HG02623 (cell line): ENCODE results near the gene CDK14.

ENCODE experiments used
- ATAC-seq: cut with Tn5 transposase; IDR thresholded peaks from one replicate; pipeline ENCODE4 v1.9.1; 2021; ENCODE audit warnings: moderate library complexity; ENCODE audit not compliant: unreplicated experiment

CDK14 gene

GRCh38 chr7:91233212-91233611, 637.1 kb downstream of the CDK14 start:
- ATAC-seq = no peak

GRCh38 chr7:91235211-91235832, 639.2 kb downstream of the CDK14 start:
- no peak for ATAC-seq

GRCh38 chr7:91239171-91239604, 643.1 kb downstream of the CDK14 start:
- no peak for ATAC-seq

GRCh38 chr7:91239772-91240171, 643.7 kb downstream of the CDK14 start:
- no peak for ATAC-seq

- ATAC-seq = no peak
Observed at GRCh38 chr7:91240376-91240941, 644.3 kb downstream of the CDK14 start.

GRCh38 chr7:91242097-91242844, 646.1 kb downstream of the CDK14 start:
- ATAC-seq = no peak

- ATAC-seq = no peak
Observed at GRCh38 chr7:91243591-91244301, 647.6 kb downstream of the CDK14 start.

GRCh38 chr7:91247500-91247899, 651.4 kb downstream of the CDK14 start:
- no peak for ATAC-seq

GRCh38 chr7:91248996-91249395, 652.9 kb downstream of the CDK14 start:
- ATAC-seq = no peak

- no peak for ATAC-seq
Observed at GRCh38 chr7:91249506-91250233, 653.5 kb downstream of the CDK14 start.

GRCh38 chr7:91250706-91251105, 654.6 kb downstream of the CDK14 start:
- ATAC-seq = no peak

- no peak for ATAC-seq
Observed at GRCh38 chr7:91251877-91252276, 655.8 kb downstream of the CDK14 start.
